HCT116 (cell line): ENCODE data around the gene FCSK. TPM values are rescaled to one million over a fixed set of nuclear protein-coding genes. Genes with fewer than 3 reads are reported as not detected.

Experiments used
- ATAC-seq: fragments of 200-7000 bp; cut with Tn5 transposase; 2 replicates; pipeline ENCODE4 v1.9.1; 2020; ENCODE audit warnings: mild to moderate bottlenecking, moderate library complexity
- BruUV-seq: library from RNA; stranded (reverse); fragments of 400-500 nt; replicated peaks from 2 replicates; lab custom pipeline; 2021; lab: Mats Ljungman, UMichigan
- CTCF ChIA-PET: fragments of 300-600 bp; sonication (Branson Sonifier 250); formaldehyde crosslinking; loops from one replicate; lab custom pipeline; 2021; ENCODE audit warnings: antibody characterized with exemption; lab: Charles Lee
- POLR2A ChIA-PET: fragments of 300-600, 350-600 bp; sonication (Branson Sonifier 250); formaldehyde crosslinking; loops from one replicate; lab custom pipeline; 2021; ENCODE audit warnings: antibody characterized with exemption; lab: Charles Lee
- RAD21 ChIA-PET, 2 experiments: fragments of 300-600 bp; sonication (Branson Sonifier 250); formaldehyde crosslinking; loops; one replicate each; lab custom pipeline; 2023; ENCODE audit warnings: low total read pairs in 2 of 2; ENCODE audit not compliant: uncharacterized antibody in 2 of 2, unreplicated experiment in 2 of 2, low non-redundant PET in 1 of 2; lab: Charles Lee
- DNase-seq: peaks from one replicate; pipeline ENCODE4 v3.0.0-alpha.2; 2010; ENCODE audit warnings: low read depth, low spot score
- H2AFZ ChIP-seq: fragments of 200-600 bp; shearing (Covaris generic), sonication (generic); 2 replicates; pipeline ENCODE4 v1.6.1; 2017; ENCODE audit warnings: low read depth, mixed run types, mixed read lengths, antibody characterized with exemption, low read length; ENCODE audit not compliant: poor library complexity, severe bottlenecking
- H3K27ac ChIP-seq: 2 replicates; pipeline ENCODE4 v1.5.1; 2012; ENCODE audit warnings: low read depth, low read length
- H3K27me3 ChIP-seq: fragments of 200-600 bp; sonication (generic); 2 replicates; pipeline ENCODE4 v1.6.1; 2016; ENCODE audit warnings: mixed run types, low read length, mixed read lengths; ENCODE audit not compliant: insufficient read depth
- H3K36me3 ChIP-seq, 2 experiments: fragments of 200-500 bp in 1 of 2; fragments of 200-600 bp in 1 of 2; sonication (Bioruptor generic) in 1 of 2; sonication (generic) in 1 of 2; 2 replicates each; pipeline versions ENCODE4 v1.5.1 to v1.6.1; 2014 to 2016; ENCODE audit warnings: low read length in 2 of 2, inconsistent platforms in 1 of 2, mixed read lengths in 1 of 2, mixed run types in 1 of 2; ENCODE audit not compliant: insufficient read depth in 2 of 2, control insufficient read depth in 1 of 2
- H3K4me1 ChIP-seq, 2 experiments: fragments of 200-600 bp in 1 of 2; sonication (generic) in 1 of 2; 2 replicates each; pipeline versions ENCODE4 v1.5.1 to v1.6.1; 2012 to 2017; ENCODE audit warnings: low read length in 2 of 2, inconsistent platforms in 1 of 2, mild to moderate bottlenecking in 1 of 2, mixed read lengths in 1 of 2, mixed run types in 1 of 2, moderate library complexity in 1 of 2; ENCODE audit not compliant: insufficient read depth in 2 of 2, control insufficient read depth in 1 of 2
- H3K4me2 ChIP-seq: fragments of 200-600 bp; sonication (generic); 2 replicates; pipeline ENCODE4 v1.6.1; 2017; ENCODE audit warnings: mixed run types, low read length, mixed read lengths
- H3K4me3 ChIP-seq, 2 experiments: fragments of 200-600 bp in 1 of 2; sonication (generic) in 1 of 2; replicated peaks in 1 of 2; 2 replicates each; pipeline ENCODE4 v1.5.1; 2011 to 2016; ENCODE audit warnings: low read length in 2 of 2, control low read depth in 1 of 2, low read depth in 1 of 2, mild to moderate bottlenecking in 1 of 2, mixed read lengths in 1 of 2, mixed run types in 1 of 2
- H3K79me2 ChIP-seq: fragments of 200-600 bp; sonication (generic); 2 replicates; pipeline ENCODE4 v1.6.1; 2017; ENCODE audit warnings: mild to moderate bottlenecking, mixed run types, low read length, moderate library complexity, mixed read lengths; ENCODE audit not compliant: insufficient read depth
- H3K9ac ChIP-seq: fragments of 200-600 bp; sonication (generic); 2 replicates; pipeline ENCODE4 v1.6.1; 2016; ENCODE audit warnings: low read length, mixed read lengths
- H3K9me2 ChIP-seq: fragments of 200-600 bp; sonication (generic), shearing (Covaris generic); 2 replicates; pipeline ENCODE4 v1.6.1; 2017; ENCODE audit warnings: mixed run types, mild to moderate bottlenecking, moderate library complexity; ENCODE audit not compliant: insufficient read depth
- H3K9me3 ChIP-seq, 2 experiments: fragments of 200-500 bp in 1 of 2; fragments of 200-600 bp in 1 of 2; sonication (Bioruptor generic) in 1 of 2; sonication (generic) in 1 of 2; 2 replicates each; pipeline ENCODE4 v1.6.1; 2014 to 2017; ENCODE audit warnings: low read length in 2 of 2, mixed read lengths in 2 of 2, inconsistent platforms in 1 of 2, low read depth in 1 of 2, mild to moderate bottlenecking in 1 of 2, mixed run types in 1 of 2, moderate library complexity in 1 of 2; ENCODE audit not compliant: control insufficient read depth in 1 of 2, insufficient read depth in 1 of 2
- H4K20me1 ChIP-seq: fragments of 200-600 bp; sonication (generic), shearing (Covaris generic); 2 replicates; pipeline ENCODE4 v1.6.1; 2017; ENCODE audit warnings: mixed run types, mild to moderate bottlenecking, moderate library complexity; ENCODE audit not compliant: insufficient read depth
- CEBPB ChIP-seq: IDR thresholded peaks from 2 replicates; pipeline ENCODE4 v1.6.1; 2012; ENCODE audit warnings: low read depth
- FOSL1 ChIP-seq: IDR thresholded peaks from 2 replicates; pipeline ENCODE4 v1.6.1; 2012; ENCODE audit warnings: low read depth
- JUND ChIP-seq: IDR thresholded peaks from 2 replicates; pipeline ENCODE4 v1.6.1; 2012
- POLR2A ChIP-seq: IDR thresholded peaks from 2 replicates; pipeline ENCODE4 v1.7.0; 2011; ENCODE audit warnings: borderline replicate concordance; ENCODE audit not compliant: insufficient read depth, insufficient read length; ENCODE audit errors: extremely low read depth
- REST ChIP-seq: IDR thresholded peaks from 2 replicates; pipeline ENCODE4 v1.6.1; 2012; ENCODE audit warnings: low read depth
- SIN3A ChIP-seq: IDR thresholded peaks from 2 replicates; pipeline ENCODE4 v1.6.1; 2012; ENCODE audit warnings: low read depth
- SRF ChIP-seq: IDR thresholded peaks from 2 replicates; pipeline ENCODE4 v1.6.1; 2012; ENCODE audit warnings: low read depth
- TCF7L2 ChIP-seq: IDR thresholded peaks from 2 replicates; pipeline ENCODE4 v1.7.0; 2011; ENCODE audit warnings: borderline replicate concordance, inconsistent platforms; ENCODE audit not compliant: insufficient read depth, insufficient read length; ENCODE audit errors: extremely low read depth
- ZFX ChIP-seq: fragments of 450-650 bp; IDR thresholded peaks from 2 replicates; pipeline ENCODE4 v1.6.1; 2017
- intact Hi-C: fragments of 100-400 bp; cut with micrococcal nuclease; formaldehyde crosslinking; loops from 2 replicates; pipeline ENCODE4 v1.10.0; 2022
- total RNA-seq: library from RNA; stranded (reverse); gene quantifications from one replicate; pipeline ENCODE4 v1.2.1, GENCODE V29; 2021; ENCODE audit not compliant: unreplicated experiment

Gene FCSK
- total RNA-seq, 1 experiment from 2014 or later, result 17.1 TPM

- intact Hi-C loops, result loop anchor here (5.0 kb wide), 1 partner anchor 101 kb away; no protein-coding TSS in a partner anchor
- ATAC-seq, result no peak
- H3K9me2 ChIP-seq, result no peaks in the 10 kb centered on the region
- no peaks in the 10 kb centered on the region for H3K79me2 ChIP-seq
- H3K4me2 ChIP-seq, result no peak overlapping the region
- RAD21 ChIA-PET, result no interaction called here
- H3K9me3 ChIP-seq, result no peaks in the 10 kb centered on the region
- H3K27me3 ChIP-seq, result no peaks in the 10 kb centered on the region
- no peak for TF ChIP-seq TCF7L2
- no peak for TF ChIP-seq JUND
- TF ChIP-seq POLR2A, result no peak
- TF ChIP-seq REST, result no peak
- TF ChIP-seq CEBPB, result no peak
- TF ChIP-seq FOSL1, result no peak
- no peak for TF ChIP-seq SIN3A
- no peak for TF ChIP-seq ZFX
- no peak for TF ChIP-seq SRF
- TF ChIP-seq, all 23 proteins: peak for 0
- no TSS peak for BruUV-seq
- no peak overlapping the region; the same call in 1 of the 2 replicates for H3K27ac ChIP-seq
- H3K4me3 ChIP-seq, result no peak overlapping the region
- ChIA-PET CTCF (no interaction called here), POLR2A (no interaction called here)
- H3K9ac ChIP-seq, result no peak overlapping the region
- H2AFZ ChIP-seq, result no peak overlapping the region
- no peaks in the 10 kb centered on the region for H3K36me3 ChIP-seq
- H4K20me1 ChIP-seq, result no peaks in the 10 kb centered on the region
- DNase-seq, result no peak
- peaks cover 23 to 29% of the 10 kb centered on the region in 2 experiments for H3K4me1 ChIP-seq
These were observed 18.5 kb downstream of the FCSK start for GRCh38 chr16:70472786-70473433.
